LNCAP (cell line): ENCODE results near the gene TRMT1.
A peak's percentile ranks its signal among the peaks of the same experiment; 100 is the strongest.

Experiments used
- TF ChIP-seq, protein P1 (sequence below): fragments of 450-650 bp; IDR thresholded peaks from 2 replicates; pipeline ENCODE4 v1.5.1; 2017; ENCODE audit warnings: mild to moderate bottlenecking

The TRMT1 gene

DNA sequence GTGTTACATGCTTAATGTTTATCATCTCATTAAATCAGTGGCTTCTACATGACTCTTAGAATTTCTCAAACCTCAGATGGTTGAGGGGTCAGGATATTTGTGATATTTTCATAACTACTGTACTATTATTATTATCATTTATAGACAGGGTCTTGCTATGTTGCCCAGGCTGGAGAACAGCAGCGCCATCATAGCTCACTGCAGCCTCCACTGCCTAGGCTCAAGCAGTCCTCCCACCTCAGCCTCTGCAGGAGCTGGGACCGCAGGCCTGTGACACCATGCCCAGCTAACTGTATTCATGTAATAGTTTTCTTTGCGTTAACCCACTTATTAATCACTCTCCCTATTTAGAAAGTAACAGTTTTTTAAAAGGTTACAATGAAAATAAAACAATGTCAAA is 43.2 kb upstream of the TRMT1 start:
- TF ChIP-seq, protein P1, sequence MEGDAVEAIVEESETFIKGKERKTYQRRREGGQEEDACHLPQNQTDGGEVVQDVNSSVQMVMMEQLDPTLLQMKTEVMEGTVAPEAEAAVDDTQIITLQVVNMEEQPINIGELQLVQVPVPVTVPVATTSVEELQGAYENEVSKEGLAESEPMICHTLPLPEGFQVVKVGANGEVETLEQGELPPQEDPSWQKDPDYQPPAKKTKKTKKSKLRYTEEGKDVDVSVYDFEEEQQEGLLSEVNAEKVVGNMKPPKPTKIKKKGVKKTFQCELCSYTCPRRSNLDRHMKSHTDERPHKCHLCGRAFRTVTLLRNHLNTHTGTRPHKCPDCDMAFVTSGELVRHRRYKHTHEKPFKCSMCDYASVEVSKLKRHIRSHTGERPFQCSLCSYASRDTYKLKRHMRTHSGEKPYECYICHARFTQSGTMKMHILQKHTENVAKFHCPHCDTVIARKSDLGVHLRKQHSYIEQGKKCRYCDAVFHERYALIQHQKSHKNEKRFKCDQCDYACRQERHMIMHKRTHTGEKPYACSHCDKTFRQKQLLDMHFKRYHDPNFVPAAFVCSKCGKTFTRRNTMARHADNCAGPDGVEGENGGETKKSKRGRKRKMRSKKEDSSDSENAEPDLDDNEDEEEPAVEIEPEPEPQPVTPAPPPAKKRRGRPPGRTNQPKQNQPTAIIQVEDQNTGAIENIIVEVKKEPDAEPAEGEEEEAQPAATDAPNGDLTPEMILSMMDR = no peak

DNA sequence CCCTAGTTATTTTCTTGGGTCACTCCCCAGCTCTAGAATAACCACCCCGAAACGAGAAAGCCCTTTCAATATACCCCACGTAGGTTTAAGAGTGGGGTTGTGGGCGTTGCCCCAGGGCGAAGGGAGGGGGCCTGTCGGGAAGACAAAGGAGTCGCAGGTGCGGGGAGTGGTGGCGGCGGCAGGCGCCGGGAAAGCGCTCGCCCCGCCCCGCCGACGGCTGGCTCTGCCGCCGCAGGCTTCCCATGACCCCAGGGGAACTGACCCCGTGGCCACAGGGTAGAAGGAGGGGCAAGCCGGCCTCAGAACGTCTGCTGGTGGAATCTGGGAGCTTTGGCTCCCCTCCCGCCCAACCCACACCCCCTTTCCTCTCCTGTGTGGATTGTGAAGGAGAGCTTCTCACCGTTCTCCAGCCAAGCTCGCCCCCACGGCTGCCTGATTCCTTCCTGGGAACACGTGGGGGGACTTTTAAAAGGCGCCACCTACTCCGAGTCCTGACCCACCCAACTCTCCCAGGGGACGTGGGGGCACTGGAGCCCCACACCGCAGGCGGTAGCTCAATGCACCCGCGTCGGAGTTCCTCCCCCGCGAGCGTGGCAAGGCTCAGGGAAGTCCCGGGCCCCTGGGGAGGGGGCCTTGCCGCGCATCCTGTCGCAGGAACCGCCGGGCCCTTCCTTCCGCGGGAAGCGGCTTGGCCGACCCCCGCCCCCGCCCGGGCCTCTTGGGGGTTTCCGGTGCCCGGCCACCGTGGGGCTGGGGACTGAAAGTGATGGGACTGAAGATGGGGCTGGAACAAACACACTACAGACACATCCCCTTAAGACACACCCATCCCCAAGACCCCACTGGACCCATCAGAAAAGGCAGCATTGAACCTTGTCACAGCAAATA is 39.2 kb upstream of the TRMT1 start:
- TF ChIP-seq, protein P1 = no peak

DNA sequence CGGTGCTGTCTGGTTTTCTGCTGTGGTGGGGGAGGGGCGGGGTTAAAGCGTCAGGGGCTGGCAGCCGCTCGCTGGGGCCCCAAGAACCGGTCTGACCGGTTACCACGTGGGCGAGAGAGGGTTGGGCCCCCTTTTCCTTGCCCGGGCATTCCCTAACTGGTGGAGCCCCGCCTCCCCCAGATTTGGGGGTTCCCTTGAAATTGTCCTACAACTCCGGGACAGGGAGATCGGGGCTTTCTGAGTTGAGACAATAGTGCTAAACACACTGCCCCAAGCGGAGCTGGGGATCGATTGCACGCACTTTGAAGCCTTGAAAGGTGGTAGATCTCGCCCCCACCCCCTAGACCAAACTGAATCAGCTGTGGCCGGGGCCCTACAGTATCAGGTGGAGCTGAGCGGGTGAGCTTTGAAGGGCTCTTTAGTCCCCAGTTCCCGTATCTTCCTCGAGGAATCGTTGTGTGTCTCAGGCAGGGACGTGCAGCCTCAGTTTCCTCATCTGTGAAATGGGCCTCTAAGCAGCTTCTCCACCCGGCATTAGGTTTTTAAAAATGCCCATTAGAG is 38.5 kb upstream of the TRMT1 start:
- TF ChIP-seq, protein P1 = no peak

DNA sequence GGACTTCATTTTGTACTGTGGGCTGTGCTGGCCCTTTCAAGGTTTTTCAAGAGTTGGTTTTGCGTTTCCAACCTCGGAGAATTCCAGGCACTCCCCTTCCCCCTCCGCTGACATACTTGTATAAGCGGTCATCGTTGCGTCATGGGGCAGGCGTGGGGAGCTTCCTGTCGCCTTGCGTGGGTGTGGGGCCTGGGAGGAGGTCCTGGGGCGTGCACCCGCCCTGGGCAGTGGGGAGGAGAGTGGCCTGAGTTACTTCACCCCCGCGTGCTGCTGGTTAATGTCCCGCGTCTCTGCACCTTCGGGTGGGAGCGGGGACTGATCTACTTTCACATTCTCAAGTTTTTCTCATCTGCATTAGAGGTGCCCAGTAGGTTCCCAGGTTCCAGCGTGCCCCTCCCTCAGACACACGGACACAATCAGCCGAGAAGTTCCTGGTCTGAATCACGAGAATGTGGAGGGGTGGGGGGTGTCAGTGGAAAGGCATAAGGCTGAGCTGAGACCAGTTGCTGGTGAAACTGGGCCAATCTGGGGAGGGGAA is 37.8 kb upstream of the TRMT1 start:
- TF ChIP-seq, protein P1 = no peak

DNA sequence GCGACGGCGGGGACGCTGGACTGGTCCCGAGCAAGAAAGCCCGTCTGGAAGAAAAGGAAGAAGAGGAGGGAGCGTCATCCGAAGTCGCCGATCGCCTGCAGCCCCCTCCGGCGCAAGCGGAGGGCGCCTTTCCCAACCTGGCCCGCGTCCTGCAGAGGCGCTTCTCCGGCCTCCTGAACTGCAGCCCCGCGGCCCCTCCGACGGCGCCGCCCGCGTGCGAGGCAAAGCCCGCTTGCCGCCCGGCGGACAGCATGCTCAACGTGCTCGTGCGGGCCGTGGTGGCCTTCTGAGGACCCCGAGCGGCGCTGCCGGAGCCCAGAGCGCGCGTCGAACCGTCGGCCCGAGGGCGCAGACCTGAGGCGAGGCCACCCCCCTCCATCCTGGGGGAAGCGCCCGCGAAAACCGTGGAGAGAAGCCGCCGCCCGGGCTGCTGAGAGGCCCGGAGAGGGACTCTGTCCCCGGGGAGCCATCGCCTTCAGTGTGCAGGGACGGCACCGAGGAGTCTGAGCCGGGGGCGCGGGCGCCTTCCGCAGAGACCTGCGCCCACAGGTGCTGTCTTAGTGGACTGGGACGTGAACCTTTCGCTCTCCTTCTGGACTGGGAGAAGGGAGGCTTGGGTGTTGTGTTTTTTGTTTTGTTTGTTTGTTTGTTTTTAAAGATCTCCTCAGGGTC is 37.2 kb upstream of the TRMT1 start:
- TF ChIP-seq, protein P1 = peak; percentile 13; the same call in 1 of the 2 replicates

DNA sequence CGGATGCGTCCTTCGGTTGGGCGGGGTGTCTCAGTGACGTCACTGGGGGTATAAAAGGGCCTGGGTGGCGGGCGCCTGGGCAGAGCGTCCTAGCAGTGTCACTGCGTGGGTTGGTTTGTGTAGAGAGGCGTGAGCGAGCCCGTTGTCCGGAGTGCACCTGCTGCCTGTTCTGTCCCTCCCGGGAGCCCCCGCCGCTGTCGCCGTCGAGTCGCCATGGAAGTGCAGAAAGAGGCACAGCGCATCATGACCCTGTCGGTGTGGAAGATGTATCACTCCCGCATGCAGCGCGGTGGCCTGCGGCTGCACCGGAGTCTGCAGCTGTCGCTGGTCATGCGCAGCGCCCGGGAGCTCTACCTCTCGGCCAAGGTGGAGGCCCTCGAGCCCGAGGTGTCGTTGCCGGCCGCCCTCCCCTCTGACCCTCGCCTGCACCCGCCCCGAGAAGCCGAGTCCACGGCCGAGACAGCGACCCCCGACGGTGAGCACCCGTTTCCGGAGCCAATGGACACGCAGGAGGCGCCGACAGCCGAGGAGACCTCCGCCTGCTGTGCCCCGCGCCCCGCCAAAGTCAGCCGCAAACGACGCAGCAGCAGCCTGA is 36.5 kb upstream of the TRMT1 start:
- TF ChIP-seq, protein P1 = peak; percentile 37; the same call in 1 of the 2 replicates

DNA sequence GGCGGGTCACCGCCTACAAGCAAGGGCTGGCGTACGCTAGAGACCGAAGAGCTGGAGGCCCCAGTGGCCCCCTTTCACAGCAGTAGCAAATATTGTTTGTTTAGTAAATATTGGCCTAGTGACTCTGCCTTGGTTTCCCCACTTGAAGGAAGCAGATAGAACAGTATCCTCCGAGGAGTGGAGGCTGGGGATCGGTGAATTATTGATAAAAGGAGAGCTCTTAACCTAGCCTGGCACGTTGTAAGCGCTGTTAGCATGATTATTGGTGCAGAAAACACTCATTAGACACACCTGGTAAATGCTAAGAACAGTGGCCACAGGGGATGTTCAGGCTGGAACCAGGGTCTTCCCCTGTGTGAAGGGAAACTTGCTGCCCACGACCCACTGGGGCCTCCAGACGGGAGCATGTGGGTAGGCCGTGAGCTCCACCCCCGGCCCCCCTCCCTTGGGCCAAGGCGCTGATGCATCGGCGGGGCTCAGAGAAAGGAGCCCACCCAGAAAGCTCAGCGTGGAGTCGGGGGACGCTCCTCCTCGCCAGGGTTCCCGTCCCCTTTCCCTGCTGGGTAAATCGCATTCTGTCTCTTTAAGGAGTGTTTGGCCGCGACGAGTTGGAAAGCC is 35.9 kb upstream of the TRMT1 start:
- TF ChIP-seq, protein P1 = no peak
